HG03457 (cell line): Measurements from ENCODE around the gene AGAP1.

Experiments used
- ATAC-seq: cut with Tn5 transposase; IDR thresholded peaks from one replicate; pipeline ENCODE4 v1.9.1; 2021; ENCODE audit warnings: moderate number of reproducible peaks; ENCODE audit not compliant: unreplicated experiment

Gene AGAP1

DNA sequence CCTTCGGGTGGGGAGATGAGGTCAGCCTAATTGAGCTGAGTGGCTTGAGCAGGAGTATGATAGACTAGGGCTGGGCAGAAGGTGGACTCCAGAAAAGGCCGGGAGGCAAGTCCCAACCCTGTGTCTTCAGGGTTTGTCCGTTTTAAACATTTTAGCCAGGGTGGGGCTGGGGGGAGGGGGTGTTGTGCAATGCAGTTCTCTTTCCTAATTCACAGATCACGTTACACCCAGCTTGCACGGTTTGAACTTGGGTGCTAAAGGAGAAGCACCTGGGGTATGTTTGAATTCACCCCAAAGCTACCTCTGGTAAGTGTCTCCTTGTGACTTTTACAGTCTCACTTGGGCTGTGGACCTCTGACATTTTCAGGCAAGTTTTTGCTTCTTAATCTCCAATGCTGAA, 233.3 kb downstream of the AGAP1 start:
- no peak for ATAC-seq

DNA sequence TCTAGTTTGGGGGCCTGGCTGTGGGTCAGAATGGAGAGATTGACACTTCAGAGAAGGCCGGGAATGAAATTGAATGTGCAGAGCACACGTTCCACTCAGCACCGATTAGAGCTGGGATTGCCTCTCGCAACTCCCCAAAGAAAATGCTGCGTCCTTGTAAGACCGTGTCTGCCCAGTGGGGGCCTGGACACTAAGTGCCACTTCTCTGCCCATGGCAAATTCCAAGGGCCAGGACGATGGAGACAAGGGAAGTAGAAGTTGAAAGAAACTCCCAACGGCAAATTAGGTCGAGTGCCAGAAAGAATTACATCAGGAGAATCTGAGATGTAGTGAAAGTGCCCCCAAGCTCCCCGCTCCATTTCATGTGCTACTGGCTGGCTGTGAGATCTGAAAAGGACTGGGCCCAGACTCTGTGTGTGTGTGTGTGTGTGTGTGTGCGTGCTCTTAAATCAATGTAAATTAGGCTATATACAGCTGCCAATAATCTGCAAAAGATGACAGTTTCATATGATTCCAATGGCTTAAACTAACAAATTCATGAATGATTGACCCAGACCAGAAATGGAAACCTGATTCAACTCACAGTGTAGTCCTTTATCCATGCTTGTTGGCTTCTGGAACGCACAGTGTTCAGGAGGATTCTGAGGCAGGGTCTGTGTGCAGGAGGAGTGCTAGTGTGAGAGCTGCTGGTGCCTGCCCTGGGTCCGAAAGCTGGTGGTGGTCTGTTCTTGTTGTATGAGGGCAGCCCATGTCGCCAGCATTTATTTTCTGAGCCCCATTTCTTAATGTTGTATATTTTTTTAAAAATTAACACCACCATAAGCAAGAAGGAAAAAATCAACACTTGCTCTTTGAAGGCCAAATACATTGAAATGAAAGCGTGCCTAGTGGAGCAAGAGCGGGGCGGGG, 234.3 kb downstream of the AGAP1 start:
- no peak for ATAC-seq

DNA sequence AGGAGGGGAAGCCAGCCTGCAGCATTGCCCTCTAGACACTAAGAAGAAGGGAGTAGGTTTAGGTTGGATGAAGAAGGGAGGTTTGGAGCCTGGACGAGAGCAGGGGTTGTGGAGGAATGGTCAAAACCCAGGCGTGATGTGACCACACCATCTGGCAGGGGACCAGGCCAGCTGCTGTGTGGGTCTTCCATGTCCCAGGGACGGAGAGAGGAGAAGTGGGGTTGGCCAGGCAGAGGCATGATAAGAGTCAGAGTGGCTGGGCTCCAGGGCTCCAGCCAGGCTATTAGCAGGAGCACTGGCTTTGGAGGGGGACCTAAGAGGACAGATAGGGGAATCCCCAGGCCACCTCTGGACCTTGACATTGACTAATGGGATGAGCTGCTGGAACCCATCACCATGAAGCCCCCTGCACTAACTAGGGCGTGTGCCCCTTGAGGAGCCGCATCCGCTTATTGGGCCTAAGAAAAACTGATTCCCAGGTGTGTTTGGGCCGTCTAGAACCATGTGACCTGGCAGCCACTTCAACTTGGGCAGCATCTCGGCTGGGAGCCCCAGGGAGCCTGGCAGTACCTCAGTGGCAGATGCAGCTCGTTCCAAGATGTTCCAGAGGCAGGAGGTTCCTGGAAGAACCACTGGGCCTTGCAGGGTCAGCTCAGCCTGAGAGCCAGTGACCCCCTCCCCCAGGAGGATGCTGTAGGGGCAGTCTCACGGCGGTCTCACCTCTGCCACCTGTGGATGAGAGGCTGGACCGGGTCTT, 235.1 kb downstream of the AGAP1 start:
- no peak for ATAC-seq

DNA sequence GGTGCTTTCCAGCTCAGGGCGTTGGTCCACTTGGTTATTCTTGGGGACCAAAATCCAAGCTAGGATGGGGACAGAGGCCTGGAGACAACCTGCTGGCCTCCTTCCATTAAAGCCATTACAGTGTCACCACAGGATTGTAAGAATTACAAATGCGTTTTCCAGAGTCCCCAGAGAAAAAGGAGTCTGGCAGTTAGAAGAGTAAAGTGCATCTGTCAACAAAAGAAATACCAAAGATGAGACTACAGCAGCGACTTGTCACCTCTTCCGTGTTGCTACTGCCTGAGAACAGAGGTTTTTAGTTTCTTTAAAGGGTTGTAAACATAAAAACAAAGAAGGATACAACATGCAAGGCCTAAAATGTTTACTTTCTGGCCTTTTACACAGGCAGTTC, 235.7 kb downstream of the AGAP1 start:
- ATAC-seq: no peak

DNA sequence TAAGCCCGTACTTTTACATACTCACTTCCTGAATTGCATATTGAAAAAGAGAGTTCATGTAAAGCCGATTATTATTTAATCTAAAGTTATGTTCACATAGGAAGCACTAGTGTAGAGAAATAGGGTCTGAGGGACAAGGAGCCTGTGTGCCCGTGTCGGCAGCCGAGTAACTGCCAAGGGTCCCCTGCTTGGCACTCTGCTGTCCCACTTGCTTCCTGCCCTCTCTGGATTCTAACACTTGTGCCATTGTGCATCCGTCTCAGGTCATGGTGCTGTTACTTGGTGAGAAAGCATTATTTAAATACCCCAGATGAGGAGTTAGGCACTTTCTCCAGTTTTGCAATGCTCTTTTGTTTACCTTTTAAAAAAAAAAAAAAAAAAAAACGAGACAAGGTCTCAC, 236.3 kb downstream of the AGAP1 start:
- no peak for ATAC-seq

DNA sequence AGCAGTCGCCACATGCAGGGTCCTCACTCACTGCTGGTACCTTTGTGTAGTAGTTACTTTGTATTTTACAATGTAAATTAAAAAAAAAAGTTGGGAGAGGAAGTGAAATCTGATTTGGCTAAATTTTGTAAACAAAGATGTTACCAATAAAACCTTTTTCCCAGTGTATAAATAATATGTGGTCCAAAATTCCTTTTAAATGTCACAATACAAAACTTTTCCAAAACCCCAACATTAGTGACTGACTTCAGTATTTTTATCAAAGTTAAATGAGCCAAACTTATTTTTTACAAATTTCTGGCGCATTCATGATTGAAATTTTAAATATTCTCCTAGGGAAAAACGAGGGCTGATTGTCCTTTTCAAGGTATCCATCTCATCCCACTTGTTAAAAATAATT, 239.9 kb downstream of the AGAP1 start:
- ATAC-seq: no peak

DNA sequence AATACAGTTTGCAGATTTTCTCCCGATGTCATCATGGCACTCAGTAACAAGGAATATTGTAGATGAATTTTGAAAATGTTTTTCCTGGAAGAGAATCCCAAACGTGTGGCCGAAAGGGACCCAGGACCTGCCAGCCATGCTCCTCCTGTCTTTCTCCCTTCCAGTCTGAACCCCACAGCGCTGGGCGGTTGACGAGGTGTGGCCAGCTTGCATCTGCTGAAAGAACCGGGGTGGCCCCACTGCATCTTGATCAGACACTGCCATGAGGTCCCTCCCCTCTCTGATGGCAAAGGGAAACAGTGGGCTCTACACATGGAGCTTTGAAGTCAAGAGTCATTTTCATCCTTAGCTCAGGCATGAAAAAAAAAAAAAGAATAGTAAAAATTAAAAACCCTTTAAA, 240.3 kb downstream of the AGAP1 start:
- no peak for ATAC-seq

DNA sequence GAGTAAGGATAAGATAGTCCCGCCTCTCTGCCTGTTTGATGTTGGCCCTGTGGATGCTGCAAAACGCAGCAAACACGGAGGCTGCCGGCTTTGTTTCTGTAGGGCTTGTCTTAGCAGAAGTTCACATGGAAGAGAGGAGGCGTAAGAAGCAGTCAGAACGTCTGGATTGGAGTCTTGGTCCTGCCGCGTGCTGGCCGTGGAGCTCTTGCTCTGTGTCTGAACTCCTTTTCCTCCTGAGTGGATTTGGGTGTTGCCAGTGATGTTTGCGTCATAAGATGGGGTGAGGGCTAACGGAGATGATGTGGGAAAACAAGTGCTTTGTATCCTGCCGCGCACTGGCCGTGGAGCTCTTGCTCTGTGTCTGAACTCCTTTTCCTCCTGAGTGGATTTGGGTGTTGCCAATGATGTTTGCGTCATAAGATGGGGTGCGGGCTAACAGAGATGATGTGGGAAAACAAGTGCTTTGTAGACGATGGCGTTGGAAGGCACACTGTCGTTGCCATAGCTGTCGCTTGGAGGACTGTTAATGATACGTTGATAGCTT, 240.9 kb downstream of the AGAP1 start:
- ATAC-seq: no peak

DNA sequence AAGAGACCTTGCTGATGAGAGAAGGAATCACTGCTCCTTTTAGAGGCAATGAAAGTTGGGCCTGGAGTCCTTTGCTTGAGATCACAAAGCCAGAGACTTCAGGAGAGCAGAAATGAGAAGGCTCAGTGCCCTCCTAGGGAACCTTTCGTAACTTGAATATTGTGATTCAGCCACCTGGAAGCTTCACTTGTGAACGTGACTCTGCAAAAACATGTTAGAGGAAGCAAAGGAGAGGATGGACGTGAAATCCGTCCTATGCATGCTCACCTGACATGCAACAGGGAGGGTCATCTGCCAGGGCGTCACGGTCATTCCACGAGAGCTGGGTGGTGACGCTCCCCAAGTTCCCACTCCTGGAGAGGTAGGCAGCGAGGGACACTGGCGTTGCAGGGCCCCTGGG, 243.6 kb downstream of the AGAP1 start:
- ATAC-seq: no peak

DNA sequence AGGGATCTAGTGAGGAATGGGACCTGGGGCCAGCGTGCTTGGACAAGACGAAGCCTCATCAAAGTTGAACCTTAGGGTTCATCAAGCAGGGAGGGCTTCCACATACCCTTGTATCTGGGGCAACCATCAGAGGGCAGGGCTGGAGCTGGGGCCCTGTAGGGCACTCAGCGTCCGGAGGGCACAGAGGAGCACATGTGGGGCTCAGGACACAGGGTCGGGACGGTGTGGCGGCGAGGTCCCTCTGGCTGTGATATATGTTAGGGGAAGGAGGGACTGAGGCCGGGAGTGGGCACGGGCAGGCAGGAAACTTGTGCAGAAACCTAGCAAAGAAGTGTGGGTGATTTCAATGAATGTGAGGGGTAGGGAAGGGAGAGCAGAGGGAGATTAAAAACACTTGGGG, 244.0 kb downstream of the AGAP1 start:
- ATAC-seq: no peak

DNA sequence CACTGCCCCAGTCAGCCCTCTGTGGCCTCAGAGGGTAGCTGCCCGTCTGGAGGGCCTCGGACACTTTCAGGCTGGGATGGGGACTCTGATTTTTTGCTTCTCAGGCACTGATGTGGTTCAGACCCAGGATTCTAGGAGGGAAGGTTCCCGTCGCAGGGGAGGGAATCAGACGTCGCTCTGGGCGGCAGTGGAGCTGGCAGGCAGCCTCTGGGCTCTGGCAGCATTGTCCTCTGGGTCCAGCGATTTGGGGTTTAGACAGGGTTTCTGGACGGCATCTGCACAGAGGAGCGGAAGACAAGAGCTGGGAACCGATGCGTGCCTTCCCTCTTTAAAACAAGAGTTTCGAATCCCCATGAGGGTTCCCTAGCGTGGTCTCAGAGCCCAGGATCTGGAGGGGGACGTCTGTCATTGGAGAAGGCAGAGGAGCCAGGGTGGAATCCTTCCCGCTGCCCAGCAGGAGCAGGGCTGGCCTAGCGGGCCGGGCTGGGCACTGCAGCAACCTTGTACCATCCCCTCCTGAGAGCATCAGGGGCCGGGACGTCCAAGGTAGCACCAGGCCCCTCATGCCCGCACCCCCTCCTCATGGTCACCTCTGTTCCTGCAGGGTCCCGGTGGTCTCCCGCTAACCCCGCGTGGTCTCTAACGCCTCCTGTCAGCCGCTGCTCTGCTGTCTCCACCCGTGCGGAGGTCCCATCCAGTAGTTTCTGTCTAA, 246.0 kb downstream of the AGAP1 start:
- no peak for ATAC-seq

DNA sequence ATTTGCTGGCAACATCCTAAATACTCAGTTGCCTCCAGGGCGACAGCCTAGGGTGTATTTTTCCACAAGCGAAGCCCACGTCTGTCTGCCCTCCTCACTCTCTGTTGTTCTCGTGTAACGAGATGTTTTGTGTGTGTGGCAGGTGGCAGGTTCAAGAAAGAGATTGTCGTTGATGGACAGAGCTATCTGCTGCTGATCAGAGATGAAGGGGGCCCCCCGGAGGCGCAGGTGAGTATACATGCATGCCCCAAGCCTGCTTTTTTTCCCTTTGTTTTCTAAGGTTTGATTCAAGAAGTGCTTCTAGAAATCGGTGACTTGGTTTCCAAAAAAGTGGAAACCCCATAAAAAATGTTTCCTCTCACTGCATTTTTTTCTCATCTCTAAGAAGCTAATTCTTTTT, 247.0 kb downstream of the AGAP1 start:
- no peak for ATAC-seq

DNA sequence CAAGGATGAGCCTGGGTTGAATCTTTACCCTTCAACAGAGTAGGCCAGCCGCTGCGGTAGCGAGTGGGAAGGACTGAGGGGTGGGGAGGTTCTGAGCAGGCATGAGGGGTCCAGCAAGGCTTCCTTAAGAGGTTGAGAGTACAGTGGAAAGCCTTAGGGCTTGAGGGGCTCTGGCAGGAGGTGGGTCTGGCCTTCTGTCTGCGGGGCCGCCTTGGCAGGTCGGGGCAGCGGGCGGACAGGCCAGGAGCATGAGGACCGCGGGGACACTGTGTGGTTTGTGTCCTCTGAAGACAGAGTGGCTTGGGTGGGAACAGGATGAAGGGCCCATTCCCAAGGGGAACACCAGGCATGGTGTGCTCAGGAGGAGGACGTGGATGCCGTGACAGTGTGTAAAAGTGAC, 250.3 kb downstream of the AGAP1 start:
- ATAC-seq: no peak

DNA sequence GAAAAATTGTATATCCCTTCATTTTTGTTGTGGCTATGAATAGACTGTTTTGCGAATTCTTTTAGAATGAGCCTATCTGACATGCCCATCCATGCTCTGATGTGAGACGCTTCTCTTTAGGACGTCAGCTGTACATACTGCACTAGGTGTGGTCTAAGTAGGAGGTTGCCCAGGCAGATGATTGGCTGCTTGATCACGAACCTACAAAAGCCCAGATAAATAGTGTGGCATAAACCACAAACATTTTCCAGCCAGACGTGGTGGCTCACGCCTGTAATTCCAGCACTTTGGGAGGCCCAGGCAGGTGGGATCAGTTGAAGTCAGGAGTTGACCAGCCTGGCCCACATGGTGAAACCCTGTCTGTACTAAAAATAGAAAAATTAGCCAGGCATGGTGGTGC, 251.8 kb downstream of the AGAP1 start:
- ATAC-seq: no peak

DNA sequence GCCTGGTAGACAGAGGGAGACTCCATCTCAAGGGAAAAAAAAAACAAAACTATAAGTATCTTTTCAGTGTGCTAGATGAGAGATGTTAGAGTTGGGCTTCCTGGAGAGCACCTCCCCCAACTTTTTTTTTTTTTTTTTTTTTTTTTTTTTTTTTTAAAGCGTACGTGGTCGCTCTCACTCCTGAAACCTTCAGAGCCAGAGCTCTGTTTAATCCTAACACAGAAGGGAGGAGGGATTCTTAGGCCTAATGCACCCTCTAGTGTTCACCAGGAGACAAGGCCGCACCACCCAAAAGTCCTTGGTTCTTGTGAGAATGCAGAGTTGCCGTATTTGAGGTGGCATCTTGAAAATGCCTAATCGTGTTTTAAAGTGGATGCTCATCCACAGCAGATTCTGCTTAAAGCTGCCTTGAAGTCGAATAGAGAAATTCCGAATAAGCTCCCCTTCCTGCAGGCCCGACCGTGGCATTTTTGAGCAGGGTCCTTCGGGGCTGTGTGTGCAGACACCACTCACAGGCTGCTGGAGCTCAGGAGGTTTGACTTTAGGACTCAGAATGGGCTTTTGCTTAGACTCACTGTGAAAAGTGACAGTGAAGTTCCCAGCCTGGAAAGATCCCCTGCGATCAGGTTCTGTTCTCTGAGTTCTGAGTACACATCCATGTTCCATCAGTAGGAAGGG, 252.6 kb downstream of the AGAP1 start:
- ATAC-seq: no peak

DNA sequence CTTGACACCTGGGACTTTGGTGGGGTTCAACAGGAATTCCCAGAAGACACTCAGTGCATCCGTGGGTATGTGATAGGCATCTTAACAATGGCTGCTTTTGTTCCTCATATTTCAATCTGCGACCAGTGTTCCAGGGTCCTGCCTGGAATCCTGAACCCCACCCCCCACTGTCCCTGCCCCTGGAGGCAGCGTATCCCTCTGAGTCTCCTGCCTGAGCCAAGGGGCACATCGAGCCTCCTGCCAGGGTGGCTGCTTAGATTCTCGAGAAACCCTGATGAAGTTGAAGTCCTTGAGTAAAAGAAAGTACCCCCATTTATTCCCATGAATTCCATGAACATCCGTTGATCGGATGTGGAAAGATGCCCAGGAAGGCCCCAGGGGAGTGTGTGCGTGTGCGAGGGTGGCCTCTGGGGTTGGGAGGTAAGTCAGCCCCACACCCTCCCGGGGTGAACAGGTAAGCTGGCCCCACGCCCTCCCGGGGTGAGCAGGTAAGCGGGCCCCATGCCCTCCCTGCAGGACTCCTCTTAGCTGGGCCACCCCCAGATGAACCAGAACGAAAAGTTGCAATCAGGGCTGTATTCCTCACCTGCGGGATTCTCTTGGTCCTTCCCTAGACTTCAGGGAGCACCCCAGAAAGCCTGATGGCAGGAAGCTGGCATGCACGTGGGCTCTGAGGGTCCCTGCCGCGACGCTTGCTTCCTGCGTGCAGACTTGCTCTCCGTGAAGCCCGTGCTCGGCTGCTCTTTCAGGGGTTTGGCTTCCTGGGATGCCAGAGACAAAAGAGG, 253.3 kb downstream of the AGAP1 start:
- no peak for ATAC-seq

DNA sequence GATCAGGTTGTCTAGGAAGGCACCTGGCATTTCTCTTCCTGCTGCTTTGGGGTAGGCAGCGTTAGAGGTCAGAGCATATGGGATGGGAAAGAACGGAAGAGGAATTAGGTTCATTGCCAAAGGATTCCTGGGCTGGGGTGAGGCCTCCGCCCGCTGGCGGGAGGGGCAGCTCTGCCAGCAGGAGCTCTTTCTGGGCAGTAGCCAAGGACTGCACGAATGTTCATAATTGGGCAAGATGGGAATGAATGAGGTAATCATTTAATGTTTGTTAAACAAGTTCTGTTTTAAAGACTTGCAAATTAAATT, 253.9 kb downstream of the AGAP1 start:
- no peak for ATAC-seq

DNA sequence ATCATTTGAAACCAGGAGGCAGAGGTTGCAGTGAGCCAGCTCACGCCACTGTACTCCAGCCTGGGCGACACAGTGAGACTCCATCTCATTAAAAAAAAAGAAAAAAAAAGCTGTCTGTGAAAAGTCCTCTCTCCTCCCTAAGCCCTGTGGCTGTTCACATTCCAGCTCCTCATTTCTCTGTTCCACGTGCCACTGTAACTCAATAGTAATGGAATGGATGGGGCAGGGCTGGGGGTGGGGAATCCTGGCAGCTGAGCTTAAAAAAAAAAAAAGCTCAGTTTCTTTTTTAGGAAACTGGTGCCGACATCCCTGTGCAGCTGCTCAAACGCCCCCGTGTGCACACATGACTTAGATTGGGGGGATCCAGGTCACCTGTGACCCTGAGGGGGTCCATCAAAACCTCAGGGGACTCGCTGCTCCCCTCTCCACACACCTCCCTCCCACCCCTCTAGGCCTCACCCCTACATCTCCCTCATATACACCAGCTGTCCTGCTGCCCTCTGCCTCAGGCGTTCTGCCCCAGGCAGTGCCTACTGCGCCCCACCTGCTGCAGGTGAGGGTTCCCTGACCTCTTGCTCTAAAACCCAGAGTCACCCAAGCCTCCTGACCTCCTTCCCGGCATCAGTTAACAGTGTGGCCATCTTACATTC, 255.4 kb downstream of the AGAP1 start:
- no peak for ATAC-seq

DNA sequence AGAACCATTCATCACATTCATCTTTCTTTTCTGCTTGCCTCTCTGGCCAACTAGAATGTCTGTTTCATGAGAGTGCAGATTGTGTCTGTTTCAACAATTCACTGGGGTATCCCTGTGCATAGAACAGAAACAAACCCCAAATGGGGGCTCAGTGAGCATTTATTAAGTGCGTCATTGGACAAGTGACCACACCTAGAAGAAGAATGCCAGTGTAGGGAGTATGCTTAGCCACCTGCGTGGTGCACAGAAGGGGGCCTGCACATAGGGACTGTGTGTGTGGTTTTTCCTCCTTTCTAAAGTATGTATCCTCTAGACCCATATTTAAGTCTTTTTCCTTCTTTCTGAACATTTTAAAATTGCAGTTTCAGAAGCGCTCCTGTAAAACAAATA, 255.9 kb downstream of the AGAP1 start:
- no peak for ATAC-seq

DNA sequence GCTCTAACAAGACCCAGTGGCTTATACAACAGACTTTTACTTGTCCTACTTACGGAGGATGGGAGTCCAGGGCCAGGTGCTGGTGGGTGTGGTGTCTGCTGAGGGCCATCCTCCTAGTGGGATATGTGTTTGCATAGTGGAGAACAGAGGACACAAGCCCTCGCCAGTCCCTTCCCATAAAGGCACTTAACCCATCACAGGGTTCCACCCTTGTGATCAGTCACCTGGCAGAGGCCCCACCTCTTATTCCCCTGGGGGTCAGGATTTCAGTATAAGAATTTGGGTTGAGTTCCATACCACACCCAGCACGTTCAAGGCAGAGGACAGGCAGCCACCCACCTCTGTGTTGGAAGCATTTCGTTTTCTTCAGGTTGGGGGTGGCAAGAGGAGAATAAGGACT, 259.0 kb downstream of the AGAP1 start:
- no peak for ATAC-seq
